Measurements from ENCODE around the gene HMGN4. TPM values are rescaled to one million over a fixed set of nuclear protein-coding genes. Genes with fewer than 3 reads are reported as not detected.

Gene HMGN4
- total and polyA plus RNA-seq, 2 donors from 2014 or later, result 49.3 to 72.7 TPM

DNA sequence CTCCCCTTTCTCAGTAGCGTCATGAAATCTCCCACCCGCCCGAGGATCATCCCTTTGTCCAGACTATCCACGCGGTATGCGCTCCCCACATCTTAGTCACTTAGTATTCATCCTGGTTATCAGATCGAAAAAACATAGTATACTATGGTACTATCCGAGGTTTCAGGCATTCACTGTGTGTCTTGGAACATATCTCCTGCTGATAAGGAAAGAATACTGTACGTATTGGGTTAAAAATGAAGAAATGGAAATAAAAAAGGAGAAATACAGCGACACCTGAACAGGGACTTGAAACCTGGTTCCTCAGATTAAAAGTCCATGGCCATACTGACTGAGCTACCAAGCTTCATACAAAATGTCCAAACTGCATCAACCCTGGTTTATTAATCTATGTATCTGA, 14.0 kb downstream of the HMGN4 start:
- H3K27ac ChIP-seq (ENCODE audit: low read depth in 2 of 2, low read length in 2 of 2), result no peak overlapping the region
- no peaks in the 10 kb centered on the region for H3K27me3 ChIP-seq (ENCODE audit: control insufficient read depth, insufficient read depth, low read length)
- H3K9ac ChIP-seq (ENCODE audit: low read length in 3 of 3), result no peak overlapping the region
- FAIRE-seq (no peak), DNase-seq (no peak)
- H3K4me3 ChIP-seq (ENCODE audit: low read length in 3 of 3), result no peak overlapping the region
- peaks cover 0 to 2% (median 0%) of the 10 kb centered on the region in 3 donors for H3K4me1 ChIP-seq (ENCODE audit: control insufficient read depth in 2 of 3, insufficient read depth in 2 of 3, low read depth in 1 of 3, low read length in 3 of 3)
- intact Hi-C loops (cut with DNase I), result no loop called here
- no peaks in the 10 kb centered on the region for H3K36me3 ChIP-seq (ENCODE audit: control insufficient read depth in 2 of 3, insufficient read depth in 3 of 3, low read length in 3 of 3)
- TF ChIP-seq, protein P1, sequence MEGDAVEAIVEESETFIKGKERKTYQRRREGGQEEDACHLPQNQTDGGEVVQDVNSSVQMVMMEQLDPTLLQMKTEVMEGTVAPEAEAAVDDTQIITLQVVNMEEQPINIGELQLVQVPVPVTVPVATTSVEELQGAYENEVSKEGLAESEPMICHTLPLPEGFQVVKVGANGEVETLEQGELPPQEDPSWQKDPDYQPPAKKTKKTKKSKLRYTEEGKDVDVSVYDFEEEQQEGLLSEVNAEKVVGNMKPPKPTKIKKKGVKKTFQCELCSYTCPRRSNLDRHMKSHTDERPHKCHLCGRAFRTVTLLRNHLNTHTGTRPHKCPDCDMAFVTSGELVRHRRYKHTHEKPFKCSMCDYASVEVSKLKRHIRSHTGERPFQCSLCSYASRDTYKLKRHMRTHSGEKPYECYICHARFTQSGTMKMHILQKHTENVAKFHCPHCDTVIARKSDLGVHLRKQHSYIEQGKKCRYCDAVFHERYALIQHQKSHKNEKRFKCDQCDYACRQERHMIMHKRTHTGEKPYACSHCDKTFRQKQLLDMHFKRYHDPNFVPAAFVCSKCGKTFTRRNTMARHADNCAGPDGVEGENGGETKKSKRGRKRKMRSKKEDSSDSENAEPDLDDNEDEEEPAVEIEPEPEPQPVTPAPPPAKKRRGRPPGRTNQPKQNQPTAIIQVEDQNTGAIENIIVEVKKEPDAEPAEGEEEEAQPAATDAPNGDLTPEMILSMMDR (IDR thresholded peaks at IDR 0.05; ENCODE audit: borderline replicate concordance, extremely low read depth, insufficient read depth), result no peak
- H3K9me3 ChIP-seq (ENCODE audit: control insufficient read depth in 2 of 3, insufficient read depth in 1 of 3, low read length in 3 of 3), result no peaks in the 10 kb centered on the region

DNA sequence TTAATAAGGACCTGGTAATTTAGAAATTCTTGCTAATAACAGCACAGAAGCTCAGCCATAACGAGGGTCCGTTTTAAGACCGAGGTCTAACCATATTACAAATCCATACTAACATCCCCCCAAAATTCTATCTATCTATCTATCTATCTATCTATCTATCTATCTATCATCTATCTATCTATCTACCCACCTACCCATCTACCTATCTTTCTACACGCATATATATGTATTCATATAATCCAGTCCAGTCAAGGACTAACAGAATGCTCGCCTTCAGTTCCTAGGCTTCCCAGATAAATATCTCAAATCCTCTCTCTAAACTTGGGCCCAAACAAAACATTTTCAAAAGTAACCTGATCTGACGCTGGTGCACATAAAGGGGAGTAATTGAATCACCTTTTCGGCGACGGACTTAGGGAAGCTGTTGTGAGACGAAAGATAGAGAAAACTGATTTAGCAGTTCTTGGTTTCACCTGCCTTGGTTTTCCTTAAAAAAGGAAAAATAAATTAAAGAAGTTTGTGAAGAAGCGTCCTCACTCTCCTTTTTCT, 14.5 kb downstream of the HMGN4 start:
- peak overlapping the region in 1 of 3 donors; percentile 78 for H3K9ac ChIP-seq (ENCODE audit: low read length in 3 of 3)
- peak overlapping the region; percentile 37 to 85 (median 58) for H3K4me3 ChIP-seq (ENCODE audit: low read length in 3 of 3)

DNA sequence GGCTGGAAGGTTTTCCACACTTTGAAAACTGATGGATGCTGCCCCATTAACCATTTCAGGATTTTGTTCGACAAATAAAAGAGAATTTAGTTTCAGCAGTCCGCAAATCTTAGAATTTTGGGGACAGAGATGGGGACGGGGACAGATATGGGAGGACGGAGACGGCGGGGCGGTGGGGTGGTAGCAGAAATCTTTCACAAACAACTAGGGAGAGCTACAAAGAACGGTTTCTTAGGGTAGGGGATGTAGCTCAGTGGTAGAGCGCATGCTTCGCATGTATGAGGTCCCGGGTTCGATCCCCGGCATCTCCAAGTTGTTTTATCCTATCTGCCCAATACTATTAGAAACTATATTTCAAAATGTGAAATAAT, 15.1 kb downstream of the HMGN4 start:
- H3K27me3 ChIP-seq (ENCODE audit: control insufficient read depth, insufficient read depth, low read length), result no peaks in the 10 kb centered on the region
- DNase-seq (peak; percentile 76 to 91 (median 86)), FAIRE-seq (no peak)
- H3K4me1 ChIP-seq (ENCODE audit: control insufficient read depth in 2 of 3, insufficient read depth in 2 of 3, low read depth in 1 of 3, low read length in 3 of 3), result peaks cover 0 to 2% (median 0%) of the 10 kb centered on the region in 3 donors
- H3K9me3 ChIP-seq (ENCODE audit: control insufficient read depth in 2 of 3, insufficient read depth in 1 of 3, low read length in 3 of 3), result no peaks in the 10 kb centered on the region
- no peaks in the 10 kb centered on the region for H3K36me3 ChIP-seq (ENCODE audit: control insufficient read depth in 2 of 3, insufficient read depth in 3 of 3, low read length in 3 of 3)
- TF ChIP-seq, protein P1 (IDR thresholded peaks at IDR 0.05; ENCODE audit: borderline replicate concordance, extremely low read depth, insufficient read depth), result no peak
- peak overlapping the region; percentile 41 to 78 (median 50) for H3K9ac ChIP-seq (ENCODE audit: low read length in 3 of 3)
- peak overlapping the region in 1 of 2 donors; percentile 73 for H3K27ac ChIP-seq (ENCODE audit: low read depth in 2 of 2, low read length in 2 of 2)
- peak overlapping the region; percentile 58 to 93 (median 85) for H3K4me3 ChIP-seq (ENCODE audit: low read length in 3 of 3)
- intact Hi-C loops (cut with DNase I), result no loop called here

More for the DNA sequence above, 14.5 kb downstream of the HMGN4 start:
- no peak overlapping the region for H3K27ac ChIP-seq (ENCODE audit: low read depth in 2 of 2, low read length in 2 of 2)
- TF ChIP-seq, protein P1 (IDR thresholded peaks at IDR 0.05; ENCODE audit: borderline replicate concordance, extremely low read depth, insufficient read depth), result no peak
- DNase-seq (peak in 1 of 5 donors; percentile 37), FAIRE-seq (no peak)
- no peaks in the 10 kb centered on the region for H3K36me3 ChIP-seq (ENCODE audit: control insufficient read depth in 2 of 3, insufficient read depth in 3 of 3, low read length in 3 of 3)
- H3K27me3 ChIP-seq (ENCODE audit: control insufficient read depth, insufficient read depth, low read length), result no peaks in the 10 kb centered on the region
- peaks cover 0 to 2% (median 0%) of the 10 kb centered on the region in 3 donors for H3K4me1 ChIP-seq (ENCODE audit: control insufficient read depth in 2 of 3, insufficient read depth in 2 of 3, low read depth in 1 of 3, low read length in 3 of 3)
- intact Hi-C loops (cut with DNase I), result no loop called here
- H3K9me3 ChIP-seq (ENCODE audit: control insufficient read depth in 2 of 3, insufficient read depth in 1 of 3, low read length in 3 of 3), result no peaks in the 10 kb centered on the region

All from kidney (tissue), 14 donors.